GM12878 (cell line): ENCODE data around the gene TAF4. TPM values are rescaled to one million over a fixed set of nuclear protein-coding genes. Genes with fewer than 3 reads are reported as not detected.

Experiments used
- ATAC-seq: fragments of 200-7000 bp; cut with Tn5 transposase; 3 replicates; pipeline ENCODE4 v1.9.1; 2020; ENCODE audit warnings: mild to moderate bottlenecking, moderate library complexity
- BruUV-seq: library from RNA; stranded (reverse); fragments of 400-500 nt; replicated peaks from 2 replicates; lab custom pipeline; 2021; lab: Mats Ljungman, UMichigan
- CTCF ChIA-PET: fragments of 300-600 bp; sonication (Branson Sonifier 250); formaldehyde crosslinking; extraction: SDS; loops from one replicate; lab custom pipeline; 2021; ENCODE audit warnings: inconsistent platforms; lab: Yijun Ruan, JAX
- POLR2A ChIA-PET: fragments of 350-600 bp; formaldehyde crosslinking; extraction: SDS; loops from one replicate; lab custom pipeline; 2021; ENCODE audit warnings: inconsistent platforms; lab: Charles Lee
- RAD21 ChIA-PET: fragments of 300-600 bp; sonication (Branson Sonifier 250); formaldehyde crosslinking; loops from one replicate; lab custom pipeline; 2023; ENCODE audit warnings: antibody characterized with exemption; ENCODE audit not compliant: unreplicated experiment; lab: Charles Lee
- SMC1A ChIA-PET: fragments of 300-600 bp; sonication (Branson Sonifier 250); formaldehyde crosslinking; loops from one replicate; lab custom pipeline; 2023; ENCODE audit not compliant: unreplicated experiment, uncharacterized antibody; lab: Charles Lee
- DNase-seq: peaks from one replicate; pipeline ENCODE4 v3.0.0-alpha.2; 2011; ENCODE audit warnings: low read depth, low spot score
- FAIRE-seq: peaks from 3 replicates; lab custom pipeline; 2011; peaks lifted over from hg19 to GRCh38; lab: Jason Lieb, UNC
- H2AFZ ChIP-seq: 2 replicates; pipeline ENCODE4 v1.6.0; 2011; ENCODE audit warnings: low read depth, low read length, control low read depth; ENCODE audit not compliant: control insufficient read depth
- H3K27ac ChIP-seq: 2 replicates; pipeline ENCODE4 v1.5.1; 2011; ENCODE audit warnings: control low read depth; ENCODE audit not compliant: control insufficient read depth, insufficient read depth
- H3K27me3 ChIP-seq, 2 experiments: replicated peaks in 1 of 2; 2 replicates each; pipeline versions ENCODE4 v1.6.0 to v1.6.1; 2011; ENCODE audit warnings: low read length in 1 of 2; ENCODE audit not compliant: control insufficient read depth in 2 of 2, insufficient read depth in 2 of 2
- H3K36me3 ChIP-seq, 2 experiments: 2 replicates each; pipeline ENCODE4 v1.5.1; 2011; ENCODE audit warnings: low read length in 1 of 2; ENCODE audit not compliant: control insufficient read depth in 2 of 2, insufficient read depth in 2 of 2
- H3K4me1 ChIP-seq: 2 replicates; pipeline ENCODE4 v1.6.1; 2011; ENCODE audit warnings: mild to moderate bottlenecking, low read length, moderate library complexity, mixed read lengths; ENCODE audit not compliant: control insufficient read depth, insufficient read depth
- H3K4me2 ChIP-seq: 2 replicates; pipeline ENCODE4 v1.6.0; 2011; ENCODE audit warnings: control low read depth; ENCODE audit not compliant: control insufficient read depth, insufficient read depth
- H3K4me3 ChIP-seq: fragments of 200-600 bp; sonication (generic); 2 replicates; pipeline ENCODE4 v1.5.1; 2016
- H3K79me2 ChIP-seq: 2 replicates; pipeline ENCODE4 v1.6.0; 2011; ENCODE audit warnings: low read length; ENCODE audit not compliant: control insufficient read depth, insufficient read depth
- H3K9ac ChIP-seq: 2 replicates; pipeline ENCODE4 v1.8.0; 2011; ENCODE audit warnings: low read length, control low read depth, mixed read lengths; ENCODE audit not compliant: control insufficient read depth, insufficient read depth
- H3K9me3 ChIP-seq: replicated peaks from 3 replicates; pipeline ENCODE4 v1.5.1; 2011; ENCODE audit warnings: mild to moderate bottlenecking, low read length; ENCODE audit not compliant: control insufficient read depth, insufficient read depth
- H4K20me1 ChIP-seq: 2 replicates; pipeline ENCODE4 v1.6.0; 2011; ENCODE audit not compliant: control insufficient read depth, insufficient read depth
- ATF7 ChIP-seq: fragments of 450-650 bp; IDR thresholded peaks from 2 replicates; pipeline ENCODE4 v1.6.1; 2016; ENCODE audit warnings: low read depth, mild to moderate bottlenecking
- BRCA1 ChIP-seq: IDR thresholded peaks from 2 replicates; pipeline ENCODE4 v1.6.1; 2011; ENCODE audit warnings: low read depth, low read length, improper control_type of control experiment
- E2F4 ChIP-seq: IDR thresholded peaks from 2 replicates; pipeline ENCODE4 v1.6.1; 2012; ENCODE audit warnings: low read depth, low read length, improper control_type of control experiment
- EP300 ChIP-seq, 2 experiments: fragments of 150-350 bp in 1 of 2; IDR thresholded peaks; 2 replicates each; pipeline ENCODE4 v1.6.1; 2011 to 2012; ENCODE audit warnings: low read depth in 2 of 2, low read length in 2 of 2, borderline replicate concordance in 1 of 2, improper control_type of control experiment in 1 of 2, inconsistent platforms in 1 of 2; ENCODE audit not compliant: control insufficient read depth in 1 of 2
- NFIC ChIP-seq: IDR thresholded peaks from 2 replicates; pipeline ENCODE4 v1.6.1; 2012; ENCODE audit warnings: low read depth, mild to moderate bottlenecking, inconsistent platforms, low read length, moderate library complexity
- NRF1 ChIP-seq: conservative IDR thresholded peaks from 2 replicates; pipeline ENCODE4 v1.6.1; 2011; ENCODE audit warnings: mild to moderate bottlenecking, low read depth, low read length, improper control_type of control experiment
- PAX5 ChIP-seq: IDR thresholded peaks from 2 replicates; pipeline ENCODE4 v1.6.1; 2011; ENCODE audit warnings: low read depth, low read length, borderline replicate concordance
- PKNOX1 ChIP-seq: fragments of 450-650 bp; IDR thresholded peaks from 2 replicates; pipeline ENCODE4 v1.6.1; 2016; ENCODE audit warnings: mild to moderate bottlenecking
- POLR2AphosphoS5 ChIP-seq: IDR thresholded peaks from 2 replicates; pipeline ENCODE4 v1.6.1; 2011; ENCODE audit warnings: mild to moderate bottlenecking, low read length, inconsistent platforms
- RAD51 ChIP-seq: fragments of 450-650 bp; IDR thresholded peaks from 2 replicates; pipeline ENCODE4 v1.6.1; 2016; ENCODE audit warnings: moderate library complexity, mild to moderate bottlenecking, inconsistent platforms
- RB1 ChIP-seq: fragments of 450-650 bp; formaldehyde crosslinking; IDR thresholded peaks from 2 replicates; pipeline ENCODE4 v1.6.1; 2017; ENCODE audit warnings: mild to moderate bottlenecking, borderline replicate concordance
- SPI1 ChIP-seq: IDR thresholded peaks from 2 replicates; pipeline ENCODE4 v1.6.1; 2011; ENCODE audit warnings: low read depth, mild to moderate bottlenecking, low read length, moderate library complexity, borderline replicate concordance; ENCODE audit not compliant: insufficient read depth
- TCF12 ChIP-seq: IDR thresholded peaks from 2 replicates; pipeline ENCODE4 v1.6.1; 2011; ENCODE audit warnings: low read depth, mild to moderate bottlenecking, low read length
- TCF3 ChIP-seq: IDR thresholded peaks from 2 replicates; pipeline ENCODE4 v1.6.1; 2012; ENCODE audit warnings: low read depth, mild to moderate bottlenecking, low read length, borderline replicate concordance; ENCODE audit not compliant: insufficient read depth
- USF1 ChIP-seq: IDR thresholded peaks from 2 replicates; pipeline ENCODE4 v1.6.1; 2011; ENCODE audit warnings: borderline replicate concordance, low read depth, mild to moderate bottlenecking, moderate library complexity, mixed read lengths, low read length; ENCODE audit not compliant: insufficient read depth; ENCODE audit errors: extremely low read length
- ZNF687 ChIP-seq: fragments of 450-650 bp; IDR thresholded peaks from 2 replicates; pipeline ENCODE4 v1.6.1; 2017; ENCODE audit warnings: mild to moderate bottlenecking, moderate library complexity
- WGBS: methylation state at CpG from one replicate; pipeline ENCODE4 v1.1.6; 2016; ENCODE audit warnings: low lambda C conversion rate; ENCODE audit not compliant: insufficient replicate concordance, insufficient coverage; ENCODE audit errors: missing lambda C conversion rate; 5-methylcytosine and 5-hydroxymethylcytosine counted together
- in situ Hi-C: fragments of 300-500 bp; cut with MboI; formaldehyde crosslinking; loops from 9 replicates; pipeline ENCODE4 v1.14.3; 2018; ENCODE audit warnings: mixed read lengths
- intact Hi-C: fragments of 100-400 bp; cut with micrococcal nuclease; formaldehyde crosslinking; loops from one replicate; pipeline ENCODE4 v1.14.2; 2022; ENCODE audit not compliant: unreplicated experiment
- polyA plus RNA-seq, 11 experiments: library from polyadenylated mRNA; depleted of rRNA in 4 of 11; unstranded in 6 of 11; stranded (reverse) in 5 of 11; fragments of >200 nt; fragmentation: Nextera tagmentation in 4 of 11; fragmentation: Illumina TruSeq in 1 of 11; extraction: Ambion mirVana in 4 of 11; extraction: Trizol in 1 of 11; gene quantifications; 1 replicate in 1 of 11; 2 replicates in 10 of 11; pipeline versions ENCODE4 v1.2.1 to v1.2.3, GENCODE V29; 2011 to 2016; ENCODE audit warnings: inconsistent platforms in 2 of 11, missing spikeins in 2 of 11, low read depth in 1 of 11
- total RNA-seq, 4 experiments: library from RNA; depleted of rRNA in 3 of 4; stranded (reverse); fragments of >200 nt in 3 of 4; fragmentation: Illumina TruSeq in 1 of 4; extraction: Trizol in 1 of 4; gene quantifications; 2 replicates each; pipeline versions ENCODE4 v1.2.1 to v1.2.3, GENCODE V29; 2013 to 2021

The TAF4 gene
- total and polyA plus RNA-seq, 10 of the 15 experiments (the other 5 are each of a cell fraction or from before 2014, with no cell fraction given): 0.39 to 16.9 (median 3.4) TPM

- intact Hi-C loops: no loop called here
These were observed 91.9 kb downstream of the TAF4 start for GRCh38 chr20:61973515-61974356.

More at GRCh38 chr20:61973515-61974356, 91.9 kb downstream of the TAF4 start:
- no TSS peak for BruUV-seq
- H4K20me1 ChIP-seq: no peaks in the 10 kb centered on the region
- FAIRE-seq (no peak), ATAC-seq (no peak), DNase-seq (no peak)
- no peak overlapping the region for H3K9ac ChIP-seq
- no peaks in the 10 kb centered on the region for H3K4me1 ChIP-seq
- H3K27me3 ChIP-seq: no peaks in the 10 kb centered on the region
- CTCF ChIA-PET: no interaction called here
- TF ChIP-seq TCF3 (no peak), RB1 (no peak), SPI1 (no peak), POLR2AphosphoS5 (no peak), E2F4 (no peak), NFIC (no peak), NRF1 (no peak), ZNF687 (no peak), PKNOX1 (no peak), TCF12 (no peak), USF1 (no peak), EP300 (IDR thresholded peaks at IDR 0.05; ENCODE audit: borderline replicate concordance in 1 of 2, control insufficient read depth in 1 of 2, low read depth in 2 of 2, low read length in 2 of 2) (no peak), PAX5 (no peak), ATF7 (no peak), BRCA1 (no peak), RAD51 (no peak)
- no peaks in the 10 kb centered on the region for H3K9me3 ChIP-seq
- H3K4me2 ChIP-seq: no peak overlapping the region
- H3K36me3 ChIP-seq: peaks cover 8 to 13% of the 10 kb centered on the region in 2 experiments
- 95% methylated on average over 25 of the region's 25 CpGs for WGBS
- RAD21 ChIA-PET: no interaction called here
- no peak overlapping the region for H3K27ac ChIP-seq
- no peaks in the 10 kb centered on the region for H3K79me2 ChIP-seq
- in situ Hi-C loops: no loop called here
- SMC1A ChIA-PET: no interaction called here
- no peak overlapping the region for H2AFZ ChIP-seq
- POLR2A ChIA-PET: no interaction called here
- H3K4me3 ChIP-seq: no peak overlapping the region
